Measurements from ENCODE around the gene METAP1D. TPM values are rescaled to one million over a fixed set of nuclear protein-coding genes. Genes with fewer than 3 reads are reported as not detected.

Gene METAP1D
- polyA plus RNA-seq, 2 of the 4 experiments (the other 2 are of a cell fraction): 7.3 to 13.3 TPM

DNA sequence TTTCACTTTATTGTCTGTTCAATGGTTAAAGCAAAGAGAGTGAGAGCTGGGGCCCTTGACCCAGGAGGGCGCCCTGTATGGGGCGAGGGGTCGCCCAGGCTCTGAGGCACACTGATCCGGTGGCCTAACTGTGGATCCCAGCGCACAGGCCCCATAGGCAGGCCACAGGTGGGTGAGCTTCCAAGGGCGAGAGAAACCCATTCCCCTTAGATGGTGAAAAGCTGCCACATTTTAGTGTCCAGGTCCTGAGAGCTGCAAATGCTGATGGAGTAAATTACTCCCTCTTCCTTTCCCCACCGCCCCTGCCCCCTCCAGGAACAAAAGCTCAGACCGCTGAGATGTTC lies 108.8 kb downstream of the METAP1D start:
- Histone ChIP-seq H3K27ac (no peak overlapping the region), H3K4me3 (no peak overlapping the region), H3K4me1 (peaks cover 4% of the 10 kb centered on the region; the same call in 2 of the 3 replicates), H3K4me2 (no peak overlapping the region), H3K9me3 (no peaks in the 10 kb centered on the region)
- no peak for TF ChIP-seq FOSL2 (IDR thresholded peaks at IDR 0.05)
- TF ChIP-seq FOSL2 (CRISPR knock-in tag; IDR thresholded peaks at IDR 0.05): no peak
- no peak for TF ChIP-seq ZSCAN20 (CRISPR knock-in tag; IDR thresholded peaks at IDR 0.05)
- TF ChIP-seq HDAC2 (IDR thresholded peaks at IDR 0.05): no peak
- no peak for TF ChIP-seq NFE2L2 (conservative IDR thresholded peaks at IDR 0.05; ENCODE audit: low read length)
- TF ChIP-seq HOXB5 (CRISPR knock-in tag; IDR thresholded peaks at IDR 0.05): no peak
- TF ChIP-seq EHF (CRISPR knock-in tag; IDR thresholded peaks at IDR 0.05): no peak
- TF ChIP-seq EHMT2 (IDR thresholded peaks at IDR 0.05; ENCODE audit: low read depth): no peak
- TF ChIP-seq SREBF2 (IDR thresholded peaks at IDR 0.05): no peak
- no peak for TF ChIP-seq ZC3H11A (IDR thresholded peaks at IDR 0.05)
- no peak for TF ChIP-seq ZNF302 (CRISPR knock-in tag; IDR thresholded peaks at IDR 0.05)
- TF ChIP-seq RAD21 (conservative IDR thresholded peaks at IDR 0.05 in 1 of 2, IDR thresholded peaks at IDR 0.05 in 1 of 2): no peak
- no peak for TF ChIP-seq FOXS1 (CRISPR knock-in tag; IDR thresholded peaks at IDR 0.05)
- TF ChIP-seq MYC (IDR thresholded peaks at IDR 0.05; ENCODE audit: borderline replicate concordance, low read length): no peak
- no peak for TF ChIP-seq POLR2A (IDR thresholded peaks at IDR 0.05; ENCODE audit: low read length)
- no peak for TF ChIP-seq HES2 (IDR thresholded peaks at IDR 0.05)
- FAIRE-seq: no peak
- POLR2A ChIA-PET: no interaction called here
- CTCF ChIA-PET: interaction anchor here (0.6 to 7.3 kb wide), 6 partner anchors 19 to 404 kb away, joined by 3 to 122 read pairs (median 3); no protein-coding TSS in a partner anchor
- 85% methylated on average over 8 of the region's 8 CpGs for WGBS (ENCODE audit: missing lambda C conversion rate)
- ATAC-seq: no peak
- DNase-seq (ENCODE audit: low read depth in 1 of 2, low spot score in 1 of 2): no peak

- Histone ChIP-seq H3K4me2 (no peak overlapping the region), H3K4me3 (no peak overlapping the region), H3K9me3 (no peaks in the 10 kb centered on the region), H3K4me1 (peaks cover 3% of the 10 kb centered on the region; the same call in 1 of the 3 replicates), H3K27ac (no peak overlapping the region)
- WGBS (ENCODE audit: missing lambda C conversion rate): 74% methylated on average over 28 of the region's 29 CpGs
- FAIRE-seq: no peak
- ATAC-seq: no peak
- CTCF ChIA-PET: interaction anchor here (3.8 kb wide), 1 partner anchor 18 kb away, joined by 32 read pairs; no protein-coding TSS in a partner anchor
- POLR2A ChIA-PET: no interaction called here
- DNase-seq (ENCODE audit: low read depth in 1 of 2, low spot score in 1 of 2): no peak
- TF ChIP-seq JUN (IDR thresholded peaks at IDR 0.05): no peak
- no peak for TF ChIP-seq EP300 (IDR thresholded peaks at IDR 0.05)
- no peak for TF ChIP-seq REST (IDR thresholded peaks at IDR 0.05)
- TF ChIP-seq CBX8 (IDR thresholded peaks at IDR 0.05): no peak
- TF ChIP-seq ZSCAN20 (CRISPR knock-in tag; IDR thresholded peaks at IDR 0.05): no peak
- TF ChIP-seq GATA3 (IDR thresholded peaks at IDR 0.05; ENCODE audit: borderline replicate concordance): no peak
- no peak for TF ChIP-seq HOXB5 (CRISPR knock-in tag; IDR thresholded peaks at IDR 0.05)
- no peak for TF ChIP-seq POLR2A (IDR thresholded peaks at IDR 0.05; ENCODE audit: low read length)
- TF ChIP-seq NPAS2 (CRISPR knock-in tag; IDR thresholded peaks at IDR 0.05; ENCODE audit: borderline replicate concordance): no peak
- no peak for TF ChIP-seq RNF2 (IDR thresholded peaks at IDR 0.05; ENCODE audit: borderline replicate concordance, low read depth)
- no peak for TF ChIP-seq BHLHE40 (IDR thresholded peaks at IDR 0.05; ENCODE audit: low read depth, low read length)
- TF ChIP-seq ZNF302 (CRISPR knock-in tag; IDR thresholded peaks at IDR 0.05): no peak
- TF ChIP-seq MAZ (IDR thresholded peaks at IDR 0.05; ENCODE audit: borderline replicate concordance, low read depth, low read length): no peak
- TF ChIP-seq, protein P1, sequence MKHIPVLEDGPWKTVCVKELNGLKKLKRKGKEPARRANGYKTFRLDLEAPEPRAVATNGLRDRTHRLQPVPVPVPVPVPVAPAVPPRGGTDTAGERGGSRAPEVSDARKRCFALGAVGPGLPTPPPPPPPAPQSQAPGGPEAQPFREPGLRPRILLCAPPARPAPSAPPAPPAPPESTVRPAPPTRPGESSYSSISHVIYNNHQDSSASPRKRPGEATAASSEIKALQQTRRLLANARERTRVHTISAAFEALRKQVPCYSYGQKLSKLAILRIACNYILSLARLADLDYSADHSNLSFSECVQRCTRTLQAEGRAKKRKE (CRISPR knock-in tag; IDR thresholded peaks at IDR 0.05; ENCODE audit: low read depth): no peak
- TF ChIP-seq CHD4 (IDR thresholded peaks at IDR 0.05; ENCODE audit: borderline replicate concordance): no peak
- TF ChIP-seq NR3C1 (IDR thresholded peaks at IDR 0.05): no peak
- TF ChIP-seq TP53 (CRISPR knock-in tag; IDR thresholded peaks at IDR 0.05): no peak
Observed at GRCh38 chr2:172109256-172109987, 109.7 kb downstream of the METAP1D start.
